IMR-90 (cell line): ENCODE measurements around the gene AKAP1. TPM values are rescaled to one million over a fixed set of nuclear protein-coding genes. Genes with fewer than 3 reads are reported as not detected.

Experiments used
- ATAC-seq: fragments of 200-7000 bp; cut with Tn5 transposase; 2 replicates; pipeline ENCODE4 v1.9.1; 2020; ENCODE audit warnings: low read depth, mild to moderate bottlenecking, moderate library complexity
- BruUV-seq: library from RNA; stranded (reverse); fragments of 400-500 nt; replicated peaks from 2 replicates; lab custom pipeline; 2021; lab: Mats Ljungman, UMichigan
- CTCF ChIA-PET: fragments of 300-600 bp; formaldehyde crosslinking; extraction: SDS; loops from one replicate; lab custom pipeline; 2021; ENCODE audit warnings: antibody characterized with exemption; lab: Yijun Ruan, JAX
- POLR2A ChIA-PET: fragments of 300-600 bp; sonication (Branson Sonifier 250); formaldehyde crosslinking; loops from one replicate; lab custom pipeline; 2022; ENCODE audit warnings: antibody characterized with exemption; ENCODE audit not compliant: unreplicated experiment; lab: Charles Lee
- DNase-seq: peaks from one replicate; pipeline ENCODE4 v3.0.0; 2013
- H2AFZ ChIP-seq: replicated peaks from 2 replicates; pipeline ENCODE3; 2013; ENCODE audit warnings: low read length, mild to moderate bottlenecking; ENCODE audit not compliant: poor library complexity
- H2AK5ac ChIP-seq: 2 replicates; pipeline ENCODE4 v1.6.1; 2013; ENCODE audit warnings: low read depth, low read length, inconsistent platforms
- H2AK9ac ChIP-seq: replicated peaks from 2 replicates; pipeline ENCODE3; 2013; ENCODE audit warnings: mild to moderate bottlenecking, low read depth, low read length, moderate library complexity; ENCODE audit not compliant: poor library complexity
- H2BK120ac ChIP-seq: 2 replicates; pipeline ENCODE4 v1.6.1; 2013; ENCODE audit warnings: low read depth, low read length, inconsistent platforms
- H2BK15ac ChIP-seq: 3 replicates; pipeline ENCODE4 v1.6.1; 2013; ENCODE audit warnings: low read depth, low read length, inconsistent platforms
- H2BK20ac ChIP-seq: 2 replicates; pipeline ENCODE4 v1.6.1; 2013; ENCODE audit warnings: low read depth, mild to moderate bottlenecking, inconsistent platforms, low read length, moderate library complexity
- H2BK5ac ChIP-seq: 2 replicates; pipeline ENCODE4 v1.6.1; 2013; ENCODE audit warnings: mild to moderate bottlenecking, low read depth, low read length, inconsistent platforms; ENCODE audit not compliant: poor library complexity, severe bottlenecking
- H3K14ac ChIP-seq: replicated peaks from 2 replicates; pipeline ENCODE4 v1.6.1; 2013; ENCODE audit warnings: low read depth, low read length, inconsistent platforms
- H3K18ac ChIP-seq: 2 replicates; pipeline ENCODE4 v1.6.1; 2013; ENCODE audit warnings: low read depth, low read length, control low read depth
- H3K23ac ChIP-seq: 2 replicates; pipeline ENCODE4 v1.6.1; 2013; ENCODE audit warnings: low read depth, low read length, inconsistent platforms
- H3K27ac ChIP-seq: 2 replicates; pipeline ENCODE4 v1.5.1; 2013; ENCODE audit warnings: mild to moderate bottlenecking, control low read depth, low read length; ENCODE audit not compliant: insufficient read depth
- H3K27me3 ChIP-seq: 2 replicates; pipeline ENCODE4 v1.6.1; 2013; ENCODE audit warnings: low read length; ENCODE audit not compliant: control insufficient read depth, insufficient read depth
- H3K36me3 ChIP-seq: 2 replicates; pipeline ENCODE4 v1.6.1; 2013; ENCODE audit warnings: low read length, mixed read lengths; ENCODE audit not compliant: control insufficient read depth, insufficient read depth
- H3K4ac ChIP-seq: 2 replicates; pipeline ENCODE4 v1.6.1; 2013; ENCODE audit warnings: low read depth, low read length, inconsistent platforms
- H3K4me1 ChIP-seq: 2 replicates; pipeline ENCODE4 v1.6.1; 2013; ENCODE audit warnings: low read length, mixed read lengths; ENCODE audit not compliant: control insufficient read depth, insufficient read depth
- H3K4me2 ChIP-seq: 2 replicates; pipeline ENCODE4 v1.6.1; 2013; ENCODE audit warnings: low read depth, mild to moderate bottlenecking, control low read depth, low read length, moderate library complexity
- H3K4me3 ChIP-seq: 2 replicates; pipeline ENCODE4 v1.5.1; 2013; ENCODE audit warnings: low read depth, mild to moderate bottlenecking, control low read depth, low read length, moderate library complexity; ENCODE audit not compliant: insufficient read depth
- H3K56ac ChIP-seq: 2 replicates; pipeline ENCODE4 v1.6.1; 2013; ENCODE audit warnings: low read length, inconsistent platforms; ENCODE audit not compliant: insufficient read depth; ENCODE audit errors: extremely low read depth
- H3K79me1 ChIP-seq, 2 experiments: 2 replicates each; pipeline ENCODE4 v1.6.1; 2013; ENCODE audit warnings: low read length in 2 of 2, inconsistent platforms in 1 of 2, low read depth in 1 of 2
- H3K9ac ChIP-seq: 2 replicates; pipeline ENCODE4 v1.6.1; 2013; ENCODE audit warnings: low read depth, low read length, control low read depth
- H3K9me1 ChIP-seq: 2 replicates; pipeline ENCODE4 v1.6.1; 2013; ENCODE audit warnings: low read length, inconsistent platforms; ENCODE audit not compliant: insufficient read depth
- H3K9me3 ChIP-seq: 2 replicates; pipeline ENCODE4 v1.6.1; 2013; ENCODE audit warnings: low read length; ENCODE audit not compliant: control insufficient read depth, insufficient read depth
- H4K20me1 ChIP-seq: 2 replicates; pipeline ENCODE4 v1.6.1; 2013; ENCODE audit warnings: low read length, inconsistent platforms; ENCODE audit not compliant: insufficient read depth
- H4K5ac ChIP-seq: 2 replicates; pipeline ENCODE4 v1.6.1; 2013; ENCODE audit warnings: mild to moderate bottlenecking, low read depth, low read length, control low read depth
- H4K8ac ChIP-seq, 2 experiments: 2 replicates each; pipeline ENCODE4 v1.6.1; 2013; ENCODE audit warnings: low read depth in 2 of 2, low read length in 2 of 2, control low read depth in 1 of 2, inconsistent platforms in 1 of 2
- H4K91ac ChIP-seq: 2 replicates; pipeline ENCODE4 v1.6.1; 2013; ENCODE audit warnings: low read depth, low read length, inconsistent platforms; ENCODE audit not compliant: insufficient read depth
- BHLHE40 ChIP-seq: fragments of 150-350 bp; IDR thresholded peaks from 2 replicates; pipeline ENCODE4 v1.6.1; 2016; ENCODE audit warnings: mild to moderate bottlenecking, low read depth, low read length
- CEBPB ChIP-seq: IDR thresholded peaks from 2 replicates; pipeline ENCODE4 v1.6.1; 2012; ENCODE audit warnings: low read depth, low read length, improper control_type of control experiment
- CHD1 ChIP-seq: IDR thresholded peaks from 2 replicates; pipeline ENCODE4 v1.6.1; 2012; ENCODE audit warnings: low read depth, low read length, improper control_type of control experiment
- FOS ChIP-seq: fragments of 150-350 bp; IDR thresholded peaks from 2 replicates; pipeline ENCODE4 v1.6.1; 2016; ENCODE audit warnings: low read depth, low read length
- MAFK ChIP-seq: IDR thresholded peaks from 2 replicates; pipeline ENCODE4 v1.6.1; 2012; ENCODE audit warnings: low read depth, low read length, improper control_type of control experiment
- MAZ ChIP-seq: IDR thresholded peaks from 2 replicates; pipeline ENCODE4 v1.6.1; 2012; ENCODE audit warnings: low read depth, mild to moderate bottlenecking, low read length, improper control_type of control experiment, moderate library complexity, borderline replicate concordance
- MXI1 ChIP-seq: IDR thresholded peaks from 2 replicates; pipeline ENCODE4 v1.6.1; 2012; ENCODE audit warnings: low read depth, mild to moderate bottlenecking, low read length, moderate library complexity, borderline replicate concordance
- NFE2L2 ChIP-seq: fragments of 150-350 bp; IDR thresholded peaks from 2 replicates; pipeline ENCODE4 v1.6.1; 2016; ENCODE audit warnings: low read depth, mild to moderate bottlenecking, low read length
- POLR2A ChIP-seq: IDR thresholded peaks from 2 replicates; pipeline ENCODE4 v1.6.1; 2012; ENCODE audit warnings: mild to moderate bottlenecking, low read depth, low read length
- RAD21 ChIP-seq: IDR thresholded peaks from 2 replicates; pipeline ENCODE4 v1.6.1; 2012; ENCODE audit warnings: low read length, improper control_type of control experiment
- RCOR1 ChIP-seq: IDR thresholded peaks from 2 replicates; pipeline ENCODE4 v1.6.1; 2012; ENCODE audit warnings: mild to moderate bottlenecking, low read length, improper control_type of control experiment; ENCODE audit not compliant: insufficient replicate concordance
- RFX5 ChIP-seq: IDR thresholded peaks from 2 replicates; pipeline ENCODE4 v1.8.0; 2012; ENCODE audit warnings: low read depth, mild to moderate bottlenecking, low read length, moderate library complexity
- SMC3 ChIP-seq: fragments of 150-350 bp; IDR thresholded peaks from 2 replicates; pipeline ENCODE4 v1.6.1; 2016; ENCODE audit warnings: low read depth, mild to moderate bottlenecking, antibody characterized with exemption, low read length, moderate library complexity
- WGBS, 2 experiments: methylation state at CpG; one replicate each; pipeline versions ENCODE4 v1.1.5 to v1.1.7; 2013; ENCODE audit warnings: missing lambda C conversion rate in 2 of 2; ENCODE audit not compliant: insufficient read length in 1 of 2; ENCODE audit errors: extremely low coverage in 2 of 2; 5-methylcytosine and 5-hydroxymethylcytosine counted together
- dilution Hi-C: fragments of 300-500 bp; cut with HindIII; formaldehyde crosslinking; loops from one replicate; pipeline ENCODE4 v1.14.3; 2018; ENCODE audit warnings: low sequenced_read_pairs; ENCODE audit not compliant: unreplicated experiment
- in situ Hi-C: fragments of 300-500 bp; cut with MboI; formaldehyde crosslinking; loops from 3 replicates; pipeline ENCODE4 v1.14.3; 2019; ENCODE audit warnings: low sequenced_read_pairs, inconsistent platforms, mixed read lengths
- intact Hi-C: fragments of 100-400 bp; cut with micrococcal nuclease; formaldehyde crosslinking; loops from 2 replicates; pipeline ENCODE4 v1.10.0; 2022
- polyA plus RNA-seq, 3 experiments: library from polyadenylated mRNA; depleted of rRNA; stranded (reverse); fragments of >200 nt; gene quantifications; 2 replicates each; pipeline ENCODE4 v1.2.3, GENCODE V29; 2012; ENCODE audit warnings: low replicate concordance in 1 of 3
- total RNA-seq: library from RNA; depleted of rRNA; stranded (reverse); fragments of >200 nt; gene quantifications from 2 replicates; pipeline ENCODE4 v1.2.3, GENCODE V29; 2012
- TF ChIP-seq, protein P1 (sequence below): conservative IDR thresholded peaks from 2 replicates; pipeline ENCODE4 v1.5.1; 2012; ENCODE audit warnings: mild to moderate bottlenecking, low read depth, low read length, improper control_type of control experiment
- TF ChIP-seq, protein P2 (sequence below): fragments of 150-350 bp; IDR thresholded peaks from 2 replicates; pipeline ENCODE4 v1.6.1; 2017; ENCODE audit warnings: mild to moderate bottlenecking, antibody characterized with exemption, low read length, low read depth
- TF ChIP-seq, protein P3 (sequence below): fragments of 150-350 bp; IDR thresholded peaks from 2 replicates; pipeline ENCODE4 v1.6.1; 2016; ENCODE audit warnings: low read depth, mild to moderate bottlenecking, low read length, moderate library complexity, borderline replicate concordance

Gene AKAP1
- total and polyA plus RNA-seq, 2 of the 4 experiments (the other 2 are of a cell fraction): 10.2 to 17.4 TPM

DNA sequence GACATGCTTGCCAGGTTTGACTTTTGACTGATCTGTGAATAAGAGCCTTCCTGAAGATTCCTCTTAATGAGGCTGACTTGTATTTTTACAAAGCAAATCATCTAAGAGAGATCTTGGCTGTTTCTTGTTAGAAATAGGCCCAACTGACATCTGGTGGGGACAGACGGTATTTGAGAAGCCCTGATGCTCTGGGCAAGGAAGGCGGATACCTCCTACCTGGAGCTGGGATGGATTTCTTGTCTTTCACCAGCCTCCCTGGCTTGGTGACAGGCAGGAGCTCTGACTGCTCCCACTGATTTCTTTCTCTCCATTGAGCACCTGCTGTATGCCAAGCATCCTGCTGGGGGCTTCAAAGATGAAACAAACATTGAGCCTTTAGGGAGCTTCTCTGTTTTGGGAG is 40.4 kb downstream of the AKAP1 start:
- DNase-seq: no peak
- no peak overlapping the region for H3K56ac ChIP-seq
- no TSS peak for BruUV-seq
- TF ChIP-seq RAD21 (no peak), FOS (no peak), NFE2L2 (no peak), SMC3 (no peak), RFX5 (no peak), CEBPB (no peak), POLR2A (no peak), RCOR1 (no peak), MAFK (no peak), CHD1 (no peak), BHLHE40 (no peak), MAZ (no peak), MXI1 (no peak)
- TF ChIP-seq, protein P1, sequence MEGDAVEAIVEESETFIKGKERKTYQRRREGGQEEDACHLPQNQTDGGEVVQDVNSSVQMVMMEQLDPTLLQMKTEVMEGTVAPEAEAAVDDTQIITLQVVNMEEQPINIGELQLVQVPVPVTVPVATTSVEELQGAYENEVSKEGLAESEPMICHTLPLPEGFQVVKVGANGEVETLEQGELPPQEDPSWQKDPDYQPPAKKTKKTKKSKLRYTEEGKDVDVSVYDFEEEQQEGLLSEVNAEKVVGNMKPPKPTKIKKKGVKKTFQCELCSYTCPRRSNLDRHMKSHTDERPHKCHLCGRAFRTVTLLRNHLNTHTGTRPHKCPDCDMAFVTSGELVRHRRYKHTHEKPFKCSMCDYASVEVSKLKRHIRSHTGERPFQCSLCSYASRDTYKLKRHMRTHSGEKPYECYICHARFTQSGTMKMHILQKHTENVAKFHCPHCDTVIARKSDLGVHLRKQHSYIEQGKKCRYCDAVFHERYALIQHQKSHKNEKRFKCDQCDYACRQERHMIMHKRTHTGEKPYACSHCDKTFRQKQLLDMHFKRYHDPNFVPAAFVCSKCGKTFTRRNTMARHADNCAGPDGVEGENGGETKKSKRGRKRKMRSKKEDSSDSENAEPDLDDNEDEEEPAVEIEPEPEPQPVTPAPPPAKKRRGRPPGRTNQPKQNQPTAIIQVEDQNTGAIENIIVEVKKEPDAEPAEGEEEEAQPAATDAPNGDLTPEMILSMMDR: no peak
- TF ChIP-seq, protein P2, sequence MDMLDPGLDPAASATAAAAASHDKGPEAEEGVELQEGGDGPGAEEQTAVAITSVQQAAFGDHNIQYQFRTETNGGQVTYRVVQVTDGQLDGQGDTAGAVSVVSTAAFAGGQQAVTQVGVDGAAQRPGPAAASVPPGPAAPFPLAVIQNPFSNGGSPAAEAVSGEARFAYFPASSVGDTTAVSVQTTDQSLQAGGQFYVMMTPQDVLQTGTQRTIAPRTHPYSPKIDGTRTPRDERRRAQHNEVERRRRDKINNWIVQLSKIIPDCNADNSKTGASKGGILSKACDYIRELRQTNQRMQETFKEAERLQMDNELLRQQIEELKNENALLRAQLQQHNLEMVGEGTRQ: no peak
- TF ChIP-seq, protein P3, sequence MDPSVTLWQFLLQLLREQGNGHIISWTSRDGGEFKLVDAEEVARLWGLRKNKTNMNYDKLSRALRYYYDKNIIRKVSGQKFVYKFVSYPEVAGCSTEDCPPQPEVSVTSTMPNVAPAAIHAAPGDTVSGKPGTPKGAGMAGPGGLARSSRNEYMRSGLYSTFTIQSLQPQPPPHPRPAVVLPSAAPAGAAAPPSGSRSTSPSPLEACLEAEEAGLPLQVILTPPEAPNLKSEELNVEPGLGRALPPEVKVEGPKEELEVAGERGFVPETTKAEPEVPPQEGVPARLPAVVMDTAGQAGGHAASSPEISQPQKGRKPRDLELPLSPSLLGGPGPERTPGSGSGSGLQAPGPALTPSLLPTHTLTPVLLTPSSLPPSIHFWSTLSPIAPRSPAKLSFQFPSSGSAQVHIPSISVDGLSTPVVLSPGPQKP: no peak
- WGBS, 2 experiments: 100% methylated on average over 1 of the region's 2 CpGs; no CpG with 5 or more reads in 1 of the 2 experiments
- H3K4ac ChIP-seq: no peak overlapping the region
- no peak overlapping the region for H2BK5ac ChIP-seq
- in situ Hi-C loops: loop anchor here (5.0 to 10.0 kb wide), 3 partner anchors 619 to 879 kb away; partner anchors contain the start of genes CCDC182 and SRSF1
- POLR2A ChIA-PET: no interaction called here
- ATAC-seq: no peak
- H2AFZ ChIP-seq: no peak overlapping the region
- H2BK120ac ChIP-seq: no peak overlapping the region
- H4K91ac ChIP-seq: no peak overlapping the region
- H2BK20ac ChIP-seq: no peak overlapping the region
- H3K79me1 ChIP-seq: no peaks in the 10 kb centered on the region
- no peak overlapping the region for H3K18ac ChIP-seq
- H3K27ac ChIP-seq: no peak overlapping the region
- dilution Hi-C loops: no loop called here
- no peak overlapping the region for H4K5ac ChIP-seq
- H3K9me1 ChIP-seq: no peaks in the 10 kb centered on the region
- intact Hi-C loops: no loop called here
- no peak overlapping the region for H3K4me2 ChIP-seq
- no peak overlapping the region for H2AK9ac ChIP-seq
- H4K20me1 ChIP-seq: no peaks in the 10 kb centered on the region
- H3K4me3 ChIP-seq: no peak overlapping the region
- no peaks in the 10 kb centered on the region for H3K9me3 ChIP-seq
- no peak overlapping the region for H3K9ac ChIP-seq
- no peaks in the 10 kb centered on the region for H3K27me3 ChIP-seq
- H2AK5ac ChIP-seq: no peak overlapping the region
- peaks cover 3% of the 10 kb centered on the region for H3K36me3 ChIP-seq
- no peaks in the 10 kb centered on the region for H3K4me1 ChIP-seq
- no peak overlapping the region for H2BK15ac ChIP-seq
- CTCF ChIA-PET: no interaction called here
- H4K8ac ChIP-seq: no peak overlapping the region
- no peak overlapping the region for H3K14ac ChIP-seq
- no peak overlapping the region for H3K23ac ChIP-seq
